ENCODE data around the gene TANC1. TPM values are rescaled to one million over a fixed set of nuclear protein-coding genes. Genes with fewer than 3 reads are reported as not detected.

TANC1 gene
- polyA plus RNA-seq, 2 of the 4 experiments (the other 2 are of a cell fraction) = 9.2 to 21.2 TPM

DNA sequence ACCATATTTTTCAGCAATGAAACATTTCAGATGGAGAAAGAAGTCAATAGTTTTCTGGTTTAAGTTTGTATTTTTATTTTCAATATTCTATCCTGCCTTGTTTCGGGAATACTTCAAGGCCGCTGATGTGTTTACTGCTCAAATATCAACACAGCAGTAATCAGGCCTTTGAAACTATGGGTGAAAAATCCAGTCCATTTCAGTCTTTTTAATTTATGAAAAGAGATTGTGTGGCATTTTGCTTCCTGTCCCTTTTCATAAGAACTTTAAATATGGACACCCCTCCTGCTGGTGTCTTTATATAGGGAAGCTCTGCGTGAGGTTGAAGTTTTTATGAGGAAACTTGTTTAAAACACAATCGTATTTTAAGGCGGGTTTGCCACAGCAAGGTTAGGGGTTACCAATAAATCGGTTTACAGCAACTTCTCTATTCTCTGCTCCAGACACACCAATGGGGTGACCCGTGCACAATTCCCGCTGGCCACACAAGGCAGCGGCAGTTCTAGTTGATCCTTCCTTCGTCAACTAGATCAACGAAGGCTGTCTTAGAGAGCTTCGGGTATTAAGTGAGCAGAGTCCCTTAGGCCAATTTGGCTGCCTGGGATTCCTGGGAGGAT is 1.2 kb upstream of the TANC1 start:
- no peak for DNase-seq (ENCODE audit: low read depth in 1 of 2, low spot score in 1 of 2)
- ChIA-PET POLR2A (interaction anchor here (0.7 to 3.3 kb wide), 2 partner anchors 13 to 41 kb away, joined by 4 to 19 read pairs; no protein-coding TSS in a partner anchor), CTCF (interaction anchor here (0.9 to 3.7 kb wide), 6 partner anchors 9 to 152 kb away, joined by 3 to 15 read pairs (median 3); no protein-coding TSS in a partner anchor)
- Histone ChIP-seq H3K9me3 (no peaks in the 10 kb centered on the region), H3K4me2 (peak overlapping the region; percentile 93), H3K27ac (peak overlapping the region; percentile 75 to 92), H3K4me1 (peaks cover 12% of the 10 kb centered on the region), H3K4me3 (peak overlapping the region; percentile 88; the same call in 2 of the 3 replicates)
- 66% methylated on average over 12 of the region's 12 CpGs for WGBS (ENCODE audit: missing lambda C conversion rate)
- ATAC-seq = peak; percentile 4 to 5; a peak in 3 of 6 replicates
- FAIRE-seq = no peak
- TF ChIP-seq USF2 (IDR thresholded peaks at IDR 0.05) (no peak), NR3C1 (IDR thresholded peaks at IDR 0.05) (no peak), HEYL (CRISPR knock-in tag; IDR thresholded peaks at IDR 0.05) (no peak), CTCF (IDR thresholded peaks at IDR 0.05) (no peak), EHF (CRISPR knock-in tag; IDR thresholded peaks at IDR 0.05) (no peak), ZC3H11A (IDR thresholded peaks at IDR 0.05) (no peak), HOXB5 (CRISPR knock-in tag; IDR thresholded peaks at IDR 0.05) (no peak), POLR2AphosphoS2 (conservative IDR thresholded peaks at IDR 0.05; ENCODE audit: low read length) (no peak), MYC (IDR thresholded peaks at IDR 0.05; ENCODE audit: borderline replicate concordance, low read length) (no peak), CHD2 (IDR thresholded peaks at IDR 0.05; ENCODE audit: low read length, partially characterized antibody) (no peak), EHMT2 (IDR thresholded peaks at IDR 0.05; ENCODE audit: low read depth) (no peak)
- TF ChIP-seq, protein P1, sequence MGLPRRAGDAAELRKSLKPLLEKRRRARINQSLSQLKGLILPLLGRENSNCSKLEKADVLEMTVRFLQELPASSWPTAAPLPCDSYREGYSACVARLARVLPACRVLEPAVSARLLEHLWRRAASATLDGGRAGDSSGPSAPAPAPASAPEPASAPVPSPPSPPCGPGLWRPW (IDR thresholded peaks at IDR 0.05) = no peak

- TF ChIP-seq, protein P2, sequence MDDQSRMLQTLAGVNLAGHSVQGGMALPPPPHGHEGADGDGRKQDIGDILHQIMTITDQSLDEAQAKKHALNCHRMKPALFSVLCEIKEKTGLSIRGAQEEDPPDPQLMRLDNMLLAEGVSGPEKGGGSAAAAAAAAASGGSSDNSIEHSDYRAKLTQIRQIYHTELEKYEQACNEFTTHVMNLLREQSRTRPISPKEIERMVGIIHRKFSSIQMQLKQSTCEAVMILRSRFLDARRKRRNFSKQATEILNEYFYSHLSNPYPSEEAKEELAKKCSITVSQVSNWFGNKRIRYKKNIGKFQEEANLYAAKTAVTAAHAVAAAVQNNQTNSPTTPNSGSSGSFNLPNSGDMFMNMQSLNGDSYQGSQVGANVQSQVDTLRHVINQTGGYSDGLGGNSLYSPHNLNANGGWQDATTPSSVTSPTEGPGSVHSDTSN (IDR thresholded peaks at IDR 0.05) = no peak
- TF ChIP-seq BHLHE40 (IDR thresholded peaks at IDR 0.05; ENCODE audit: low read depth, low read length) = no peak
- TF ChIP-seq FOSL2 (IDR thresholded peaks at IDR 0.05) = no peak
- no peak for TF ChIP-seq FOSL2 (CRISPR knock-in tag; IDR thresholded peaks at IDR 0.05)
- TF ChIP-seq JUNB (IDR thresholded peaks at IDR 0.05) = no peak
- TF ChIP-seq ZC3H11A (IDR thresholded peaks at IDR 0.05) = no peak
- TF ChIP-seq TFCP2L1 (CRISPR knock-in tag; IDR thresholded peaks at IDR 0.05) = no peak
- no peak for TF ChIP-seq EHF (CRISPR knock-in tag; IDR thresholded peaks at IDR 0.05)
- TF ChIP-seq RNF2 (IDR thresholded peaks at IDR 0.05; ENCODE audit: borderline replicate concordance, low read depth) = 0 out of 2 replicates have a peak, but pooled peaks have one; percentile 65
- TF ChIP-seq HOXB5 (CRISPR knock-in tag; IDR thresholded peaks at IDR 0.05) = no peak
- TF ChIP-seq, protein P3, sequence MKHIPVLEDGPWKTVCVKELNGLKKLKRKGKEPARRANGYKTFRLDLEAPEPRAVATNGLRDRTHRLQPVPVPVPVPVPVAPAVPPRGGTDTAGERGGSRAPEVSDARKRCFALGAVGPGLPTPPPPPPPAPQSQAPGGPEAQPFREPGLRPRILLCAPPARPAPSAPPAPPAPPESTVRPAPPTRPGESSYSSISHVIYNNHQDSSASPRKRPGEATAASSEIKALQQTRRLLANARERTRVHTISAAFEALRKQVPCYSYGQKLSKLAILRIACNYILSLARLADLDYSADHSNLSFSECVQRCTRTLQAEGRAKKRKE (CRISPR knock-in tag; IDR thresholded peaks at IDR 0.05; ENCODE audit: low read depth) = no peak
- TF ChIP-seq RAD21 (conservative IDR thresholded peaks at IDR 0.05 in 1 of 2, IDR thresholded peaks at IDR 0.05 in 1 of 2) = peak in 1 of 2 experiments; percentile 8; a peak in 1 of 5 replicates
- no peak for TF ChIP-seq MAZ (IDR thresholded peaks at IDR 0.05; ENCODE audit: borderline replicate concordance, low read depth, low read length)
- TF ChIP-seq KDM5A (IDR thresholded peaks at IDR 0.05) = no peak
- peak; percentile 72 for TF ChIP-seq PHF8 (IDR thresholded peaks at IDR 0.05; ENCODE audit: borderline replicate concordance, low read depth)
- TF ChIP-seq CBX2 (IDR thresholded peaks at IDR 0.05; ENCODE audit: borderline replicate concordance, low read depth) = no peak
- TF ChIP-seq HOXA7 (CRISPR knock-in tag; IDR thresholded peaks at IDR 0.05) = no peak
- no peak for TF ChIP-seq NR3C1 (IDR thresholded peaks at IDR 0.05)
- WGBS (ENCODE audit: missing lambda C conversion rate) = 4% methylated on average over 26 of the region's 31 CpGs
- H3K4me3 ChIP-seq = peak overlapping the region; percentile 88
- ChIA-PET CTCF (interaction anchor here (0.9 to 3.7 kb wide), 7 partner anchors 8 to 151 kb away, joined by 3 to 15 read pairs (median 3); no protein-coding TSS in a partner anchor), POLR2A (interaction anchor here (0.5 to 3.3 kb wide), 7 partner anchors 9 to 164 kb away, joined by 3 to 19 read pairs (median 4); no protein-coding TSS in a partner anchor)
- no peaks in the 10 kb centered on the region for H3K9me3 ChIP-seq
- DNase-seq (ENCODE audit: low read depth in 1 of 2, low spot score in 1 of 2) = peak in 1 of 2 experiments; percentile 52
- H3K4me1 ChIP-seq = peaks cover 13% of the 10 kb centered on the region
- peak overlapping the region; percentile 75 to 92 for H3K27ac ChIP-seq
- peak; percentile 69 for ATAC-seq
- H3K4me2 ChIP-seq = peak overlapping the region; percentile 93
- no peak for FAIRE-seq
Observed at GRCh38 chr2:158967731-158968395, 577 bp upstream of the TANC1 start.

Measured in A549 (cell line).